Measurements from ENCODE around the gene TRMT61A. TPM values are rescaled to one million over a fixed set of nuclear protein-coding genes. Genes with fewer than 3 reads are reported as not detected.

TRMT61A gene
- total RNA-seq, 2 donors from 2014 or later: 19.6 to 40.4 TPM

- WGBS: 91% methylated on average over 2 of the region's 2 CpGs
- no peaks in the 10 kb centered on the region for H3K36me3 ChIP-seq
- no peaks in the 10 kb centered on the region for H3K9me3 ChIP-seq
These were observed 40.0 kb upstream of the TRMT61A start for GRCh38 chr14:103488960-103489359.

GRCh38 chr14:103489621-103490020, 39.4 kb upstream of the TRMT61A start:
- H3K27ac ChIP-seq: no peak overlapping the region
- H3K4me1 ChIP-seq (replicated peaks): no peaks in the 10 kb centered on the region
- no peaks in the 10 kb centered on the region for H3K36me3 ChIP-seq
- whole genome bisulfite sequencing: 86% methylated on average over 2 of the region's 2 CpGs
- H3K27me3 ChIP-seq (replicated peaks; ENCODE audit: insufficient read depth): no peaks in the 10 kb centered on the region
- DNase-seq (ENCODE audit: low spot score): no peak
- no peaks in the 10 kb centered on the region for H3K9me3 ChIP-seq
- no peak overlapping the region for H3K4me3 ChIP-seq
- TF ChIP-seq CTCF (IDR thresholded peaks at IDR 0.05) (no peak), POLR2A (IDR thresholded peaks at IDR 0.05) (no peak), POLR2AphosphoS5 (IDR thresholded peaks at IDR 0.05) (no peak)
- intact Hi-C loops (cut with DNase I): no loop called here

More at GRCh38 chr14:103488960-103489359, 40.0 kb upstream of the TRMT61A start:
- no peaks in the 10 kb centered on the region for H3K27me3 ChIP-seq (replicated peaks; ENCODE audit: insufficient read depth)
- no peak overlapping the region for H3K27ac ChIP-seq
- no peak for DNase-seq (ENCODE audit: low spot score)
- TF ChIP-seq POLR2AphosphoS5 (IDR thresholded peaks at IDR 0.05): no peak
- intact Hi-C loops (cut with DNase I): no loop called here
- H3K4me3 ChIP-seq: no peak overlapping the region
- H3K4me1 ChIP-seq (replicated peaks): no peaks in the 10 kb centered on the region

GRCh38 chr14:103491691-103492090, 37.3 kb upstream of the TRMT61A start:
- no peaks in the 10 kb centered on the region for H3K4me1 ChIP-seq (replicated peaks)
- TF ChIP-seq POLR2A (IDR thresholded peaks at IDR 0.05): no peak
- TF ChIP-seq POLR2AphosphoS5 (IDR thresholded peaks at IDR 0.05): no peak
- no peak for TF ChIP-seq CTCF (IDR thresholded peaks at IDR 0.05)
- intact Hi-C loops (cut with DNase I): no loop called here
- no peak for DNase-seq (ENCODE audit: low spot score)
- no peak overlapping the region for H3K4me3 ChIP-seq
- no peaks in the 10 kb centered on the region for H3K9me3 ChIP-seq
- WGBS: 86% methylated on average over 10 of the region's 10 CpGs
- H3K36me3 ChIP-seq: no peaks in the 10 kb centered on the region
- no peaks in the 10 kb centered on the region for H3K27me3 ChIP-seq (replicated peaks; ENCODE audit: insufficient read depth)
- no peak overlapping the region for H3K27ac ChIP-seq

GRCh38 chr14:103492156-103492925, 36.7 kb upstream of the TRMT61A start:
- WGBS: 63% methylated on average over 6 of the region's 6 CpGs

GRCh38 chr14:103495854-103496253, 33.1 kb upstream of the TRMT61A start:
- Histone ChIP-seq H3K9me3 (no peaks in the 10 kb centered on the region), H3K4me3 (no peak overlapping the region), H3K27me3 (replicated peaks; ENCODE audit: insufficient read depth) (no peaks in the 10 kb centered on the region), H3K27ac (no peak overlapping the region), H3K4me1 (replicated peaks) (no peaks in the 10 kb centered on the region), H3K36me3 (no peaks in the 10 kb centered on the region)
- intact Hi-C loops (cut with DNase I): no loop called here
- TF ChIP-seq POLR2A (IDR thresholded peaks at IDR 0.05) (no peak), POLR2AphosphoS5 (IDR thresholded peaks at IDR 0.05) (no peak), CTCF (IDR thresholded peaks at IDR 0.05) (no peak)
- WGBS: 81% methylated on average over 2 of the region's 2 CpGs
- DNase-seq (ENCODE audit: low spot score): no peak

More at GRCh38 chr14:103492156-103492925, 36.7 kb upstream of the TRMT61A start:
- Histone ChIP-seq H3K4me1 (replicated peaks) (no peaks in the 10 kb centered on the region), H3K27me3 (replicated peaks; ENCODE audit: insufficient read depth) (no peaks in the 10 kb centered on the region), H3K9me3 (no peaks in the 10 kb centered on the region), H3K36me3 (no peaks in the 10 kb centered on the region), H3K4me3 (no peak overlapping the region), H3K27ac (no peak overlapping the region)
- intact Hi-C loops (cut with DNase I): no loop called here
- TF ChIP-seq CTCF (IDR thresholded peaks at IDR 0.05): no peak
- TF ChIP-seq POLR2A (IDR thresholded peaks at IDR 0.05): no peak
- TF ChIP-seq POLR2AphosphoS5 (IDR thresholded peaks at IDR 0.05): no peak
- DNase-seq (ENCODE audit: low spot score): no peak

All from prostate gland (tissue), 2 donors.